GM18505 (cell line): ENCODE data around the gene RNF212.

Experiments
- ATAC-seq: cut with Tn5 transposase; IDR thresholded peaks from one replicate; pipeline ENCODE4 v1.9.1; 2021; ENCODE audit not compliant: unreplicated experiment
- POLR2A ChIP-seq: IDR thresholded peaks from 4 replicates; pipeline ENCODE4 v1.6.1; 2011; ENCODE audit warnings: borderline replicate concordance; ENCODE audit not compliant: insufficient read depth, insufficient read length; ENCODE audit errors: extremely low read depth

Gene RNF212, protein sequence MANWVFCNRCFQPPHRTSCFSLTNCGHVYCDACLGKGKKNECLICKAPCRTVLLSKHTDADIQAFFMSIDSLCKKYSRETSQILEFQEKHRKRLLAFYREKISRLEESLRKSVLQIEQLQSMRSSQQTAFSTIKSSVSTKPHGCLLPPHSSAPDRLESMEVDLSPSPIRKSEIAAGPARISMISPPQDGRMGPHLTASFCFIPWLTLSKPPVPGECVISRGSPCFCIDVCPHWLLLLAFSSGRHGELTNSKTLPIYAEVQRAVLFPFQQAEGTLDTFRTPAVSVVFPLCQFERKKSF

DNA sequence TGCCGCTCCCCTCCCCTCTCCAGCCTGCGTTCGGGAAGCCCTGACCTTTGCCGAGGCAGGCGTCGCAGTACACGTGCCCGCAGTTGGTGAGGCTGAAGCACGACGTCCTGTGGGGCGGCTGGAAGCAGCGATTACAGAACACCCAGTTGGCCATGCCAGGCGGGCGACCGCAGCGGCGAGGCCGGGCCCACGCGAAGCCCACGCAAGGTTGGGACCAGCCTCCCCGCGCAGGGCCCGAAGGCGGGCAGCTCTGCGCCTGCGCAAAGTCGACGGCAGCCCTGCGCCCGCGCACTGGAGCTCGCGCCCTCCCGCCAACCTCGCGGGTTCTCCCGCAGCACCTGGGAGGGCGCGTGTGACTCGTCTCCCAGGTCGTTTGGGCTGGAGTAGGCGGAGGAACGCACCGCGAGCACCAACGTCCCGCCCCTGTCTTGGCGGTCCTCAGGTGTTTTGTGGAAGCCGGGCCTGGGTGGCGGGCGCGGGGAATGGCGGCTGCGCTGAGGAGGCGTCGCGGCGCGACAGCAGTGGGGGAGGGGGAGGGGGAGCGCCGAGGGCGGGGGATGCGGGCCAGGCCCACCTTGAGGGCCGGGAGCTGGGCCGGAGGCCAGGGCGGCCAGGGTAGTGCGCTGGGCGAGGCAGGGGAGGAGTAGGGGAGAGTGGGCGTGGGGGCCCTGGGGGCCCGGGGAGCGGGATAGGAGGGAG lies at the start of gene RNF212:
Gene RNF212, minus strand, starts transcription at position 254 of the 699 bp plus-strand sequence. Its CDS starts 100 bp downstream, at position 154.
- no peak for ATAC-seq
- no peak for TF ChIP-seq POLR2A

DNA sequence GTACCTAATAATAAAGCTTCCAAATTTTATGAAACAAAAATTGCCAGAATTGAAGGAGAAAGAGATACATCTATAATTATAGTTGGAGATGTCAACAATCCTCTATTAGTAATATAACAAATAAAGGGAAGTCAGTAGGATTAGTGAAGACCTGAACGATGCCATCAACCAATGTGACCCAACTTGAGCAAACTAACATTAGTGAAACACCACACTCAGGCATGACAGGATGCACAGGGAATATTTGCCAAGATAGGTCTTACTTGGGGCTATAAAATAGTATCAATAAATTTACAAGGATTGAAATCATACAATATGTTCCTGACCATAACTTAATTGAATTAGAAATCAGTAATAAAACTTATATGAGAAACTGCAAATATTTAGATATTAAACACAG lies 47.0 kb upstream of the RNF212 start:
- no peak for ATAC-seq
- TF ChIP-seq POLR2A = no peak

DNA sequence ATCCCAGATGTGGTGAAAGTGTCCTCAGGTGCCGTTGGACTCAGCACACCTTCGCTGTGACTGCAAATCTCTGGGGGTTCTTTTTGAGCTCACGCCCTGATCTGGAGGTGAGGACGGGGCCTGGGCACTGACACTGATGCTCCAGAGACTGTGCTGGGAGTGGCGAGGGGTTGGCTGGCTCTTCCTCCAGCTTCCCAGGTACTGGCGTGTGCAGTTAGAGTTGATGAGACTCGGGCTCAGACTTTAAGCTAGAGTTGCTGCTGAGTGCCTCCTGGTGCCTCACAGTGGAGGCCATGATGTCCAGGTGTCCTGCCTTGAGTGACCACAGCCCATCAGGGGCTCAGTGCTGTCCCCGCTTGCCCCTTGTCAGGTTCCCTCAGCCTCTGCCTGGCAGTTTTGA lies 42.7 kb upstream of the RNF212 start:
- ATAC-seq = no peak
- TF ChIP-seq POLR2A = no peak

DNA sequence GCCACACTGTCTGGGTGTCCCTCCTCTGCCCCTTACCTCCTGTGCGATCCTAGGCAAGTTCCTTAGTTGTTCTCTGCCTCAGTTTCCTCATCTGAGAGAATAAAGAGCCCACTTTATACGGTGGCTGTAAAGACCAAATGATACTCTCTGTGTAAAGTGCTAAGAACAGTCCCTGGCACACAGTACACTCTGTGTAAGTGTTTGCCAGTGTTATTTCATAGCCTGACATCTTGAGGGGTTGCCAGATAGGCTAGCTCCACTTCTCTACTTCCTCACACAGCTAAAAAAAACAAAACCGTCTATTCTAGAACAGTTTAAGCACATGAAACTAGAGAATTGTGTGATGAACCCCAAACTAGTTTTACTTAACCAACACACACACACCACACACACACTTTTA lies 42.0 kb upstream of the RNF212 start:
- TF ChIP-seq POLR2A = no peak
- no peak for ATAC-seq

DNA sequence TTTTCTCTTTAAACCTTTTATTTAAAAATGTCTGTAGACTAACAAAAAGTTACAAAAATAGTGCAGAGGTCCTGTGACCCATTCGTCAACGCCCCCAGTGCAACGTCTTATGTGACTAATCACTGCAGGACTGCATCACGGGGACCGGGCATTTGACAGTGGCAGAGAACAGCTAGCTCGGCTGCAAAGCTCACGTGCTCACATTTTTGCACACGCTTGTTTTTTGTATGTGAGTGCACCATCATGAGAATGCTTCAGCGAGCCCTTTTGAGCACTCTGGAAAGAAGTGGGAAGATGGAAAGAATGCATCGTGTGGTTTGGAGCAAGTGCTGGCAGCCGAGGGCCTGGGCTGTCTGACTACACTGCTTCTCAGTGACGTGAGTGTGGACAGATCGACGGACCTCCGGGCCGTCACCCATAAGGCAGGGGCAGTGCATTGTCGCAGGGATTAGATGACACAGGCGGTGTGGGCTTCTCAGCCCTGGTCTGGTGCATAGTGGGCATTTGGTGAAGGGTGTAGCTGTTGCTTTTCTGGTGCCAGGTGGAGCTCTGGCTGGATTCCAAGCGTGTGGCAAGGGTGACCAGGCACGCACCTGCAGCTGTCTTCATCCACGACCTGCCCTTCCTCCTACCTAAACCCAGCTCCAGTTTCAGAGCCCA lies 41.3 kb upstream of the RNF212 start:
- ATAC-seq = no peak
- TF ChIP-seq POLR2A = no peak

DNA sequence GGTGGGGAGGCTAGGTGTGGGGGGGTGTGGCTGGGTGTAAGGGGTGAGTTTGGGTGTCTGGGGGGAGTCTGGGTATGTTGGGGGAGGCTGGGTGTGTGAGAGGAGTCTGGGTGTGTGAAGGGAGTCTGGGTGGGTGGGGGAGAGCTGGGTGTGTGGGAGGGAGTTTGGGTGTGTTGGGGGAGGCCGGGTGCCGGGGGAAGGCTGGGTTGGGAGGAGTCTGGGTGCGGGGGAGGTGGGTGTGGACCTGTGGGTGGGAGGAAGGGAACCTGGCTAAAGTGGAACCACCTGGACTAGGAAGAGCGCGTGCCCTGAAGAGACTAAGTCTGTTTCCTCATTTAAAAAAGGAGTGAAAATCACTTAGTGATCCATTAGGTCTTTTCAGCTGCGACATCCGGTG lies 40.8 kb upstream of the RNF212 start:
- TF ChIP-seq POLR2A = no peak
- ATAC-seq = no peak

DNA sequence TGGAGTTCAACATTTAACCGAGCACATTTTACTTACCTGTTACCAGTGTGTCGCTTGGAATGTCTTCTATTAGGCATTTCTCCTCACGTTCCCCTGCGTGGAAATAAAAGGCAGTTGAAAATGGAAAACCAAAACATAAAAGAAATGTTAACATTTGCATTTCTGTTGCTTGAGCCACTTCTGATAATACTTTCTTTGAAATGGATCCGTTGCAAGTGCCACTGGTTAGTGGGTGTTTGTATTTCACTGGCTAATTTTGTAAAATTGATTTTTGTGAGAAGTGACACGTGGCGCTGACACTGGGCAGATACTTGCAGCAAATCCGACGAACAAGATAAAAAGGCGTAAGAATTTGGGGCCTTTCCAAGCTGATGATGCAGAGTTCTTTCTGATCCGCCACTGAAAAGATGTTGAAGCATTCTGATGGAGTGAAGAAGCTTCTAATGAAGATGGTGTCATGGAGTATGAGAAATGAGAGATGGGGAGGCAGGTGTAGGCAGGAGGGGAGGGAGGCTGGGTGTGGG lies 40.3 kb upstream of the RNF212 start:
- TF ChIP-seq POLR2A = no peak
- ATAC-seq = no peak

DNA sequence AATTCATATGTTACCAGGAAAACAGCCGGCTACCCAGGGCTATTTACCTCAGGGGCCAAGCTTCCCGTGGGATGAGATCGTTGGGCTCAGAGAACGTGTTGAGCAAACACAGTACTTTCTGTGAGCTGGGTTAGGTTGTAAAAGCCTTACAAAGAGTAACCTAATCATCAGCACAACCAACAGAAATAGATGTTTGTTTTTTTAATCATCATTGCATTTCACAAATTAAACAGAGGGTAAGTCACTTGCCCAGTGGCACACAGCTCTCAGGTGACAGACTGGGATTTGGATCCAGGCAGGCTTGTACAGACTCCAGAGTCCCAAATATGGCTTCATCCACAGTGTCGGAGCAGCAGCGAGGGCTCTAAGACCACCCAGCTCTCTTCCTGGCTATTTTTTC lies 38.9 kb upstream of the RNF212 start:
- no peak for ATAC-seq
- no peak for TF ChIP-seq POLR2A

DNA sequence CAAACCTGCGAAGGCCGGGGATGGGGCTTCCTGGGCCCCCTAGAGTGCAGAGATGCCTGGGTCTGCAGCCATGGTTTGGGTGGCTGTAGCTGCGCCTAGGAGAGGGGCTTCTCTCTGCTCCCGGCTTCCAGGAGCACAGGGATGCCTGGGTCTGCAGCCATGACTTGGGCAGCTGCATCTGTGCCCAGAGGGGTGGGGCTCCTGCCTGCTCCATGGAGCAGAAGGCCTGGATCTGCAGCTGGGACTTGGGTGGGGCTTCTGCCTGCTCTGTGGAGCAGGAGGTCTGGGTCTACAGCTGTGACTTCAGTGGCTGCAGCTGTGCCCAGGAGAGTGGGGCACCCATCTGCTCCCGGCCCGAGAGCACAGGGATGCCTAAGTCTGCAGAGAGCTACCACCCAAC lies 38.2 kb upstream of the RNF212 start:
- no peak for ATAC-seq
- no peak for TF ChIP-seq POLR2A

DNA sequence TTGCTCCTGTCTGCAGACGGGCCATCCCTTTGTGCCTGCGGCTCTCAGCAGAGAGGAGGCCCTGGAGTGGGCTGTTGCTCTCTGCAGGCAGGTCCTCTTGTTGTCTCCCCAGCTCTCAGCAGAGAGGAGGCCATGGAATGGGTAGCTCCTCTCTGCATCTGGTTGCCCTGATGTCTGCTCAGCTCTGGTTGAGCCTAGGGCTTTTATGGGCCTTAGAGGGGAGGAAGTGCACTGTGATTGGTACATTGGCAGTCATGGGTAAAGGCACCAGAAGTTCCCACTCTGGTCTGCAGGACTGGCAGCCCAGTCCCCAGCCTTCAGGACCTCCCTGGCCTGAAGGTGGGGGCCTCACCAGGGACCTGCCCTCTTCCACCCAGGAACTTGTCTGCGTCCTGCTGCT lies 37.5 kb upstream of the RNF212 start:
- no peak for TF ChIP-seq POLR2A
- no peak for ATAC-seq

DNA sequence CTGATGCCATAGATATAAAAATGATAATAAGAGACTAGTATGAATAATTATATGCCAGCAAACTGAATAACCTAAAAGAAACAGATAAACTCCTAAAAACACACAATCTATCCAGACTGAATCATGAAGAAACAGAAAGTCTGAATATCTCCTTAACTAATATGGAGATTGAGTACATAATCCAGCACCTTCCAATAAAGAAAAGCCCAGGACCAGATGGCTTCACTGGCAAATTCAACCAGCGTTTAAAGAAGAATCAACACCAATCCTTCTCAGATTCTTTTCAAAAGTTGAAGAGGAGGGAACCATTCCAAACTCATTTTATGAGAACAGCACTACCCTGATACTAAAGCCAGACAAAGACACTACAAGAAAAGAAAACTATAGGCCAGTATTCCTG lies 26.5 kb upstream of the RNF212 start:
- ATAC-seq = no peak
- TF ChIP-seq POLR2A = no peak

DNA sequence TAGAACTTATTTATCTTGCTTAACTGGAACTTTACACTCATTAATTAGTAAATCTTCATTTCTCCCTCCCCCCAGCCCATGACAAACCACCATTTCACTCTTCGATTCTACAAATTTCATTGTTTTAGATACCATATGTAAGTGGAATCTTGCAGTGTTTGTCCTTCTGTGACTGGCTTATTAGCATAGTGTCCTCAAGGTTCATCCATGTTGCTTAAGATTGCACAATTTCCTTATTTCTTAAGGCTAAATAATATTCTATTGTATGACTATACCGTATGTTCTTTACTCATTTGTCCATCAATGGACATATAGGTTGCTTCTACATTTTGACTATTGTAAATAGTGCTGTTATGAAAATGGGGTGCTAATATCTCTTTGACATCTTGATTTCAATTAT lies 24.5 kb upstream of the RNF212 start:
- ATAC-seq = no peak
- no peak for TF ChIP-seq POLR2A

DNA sequence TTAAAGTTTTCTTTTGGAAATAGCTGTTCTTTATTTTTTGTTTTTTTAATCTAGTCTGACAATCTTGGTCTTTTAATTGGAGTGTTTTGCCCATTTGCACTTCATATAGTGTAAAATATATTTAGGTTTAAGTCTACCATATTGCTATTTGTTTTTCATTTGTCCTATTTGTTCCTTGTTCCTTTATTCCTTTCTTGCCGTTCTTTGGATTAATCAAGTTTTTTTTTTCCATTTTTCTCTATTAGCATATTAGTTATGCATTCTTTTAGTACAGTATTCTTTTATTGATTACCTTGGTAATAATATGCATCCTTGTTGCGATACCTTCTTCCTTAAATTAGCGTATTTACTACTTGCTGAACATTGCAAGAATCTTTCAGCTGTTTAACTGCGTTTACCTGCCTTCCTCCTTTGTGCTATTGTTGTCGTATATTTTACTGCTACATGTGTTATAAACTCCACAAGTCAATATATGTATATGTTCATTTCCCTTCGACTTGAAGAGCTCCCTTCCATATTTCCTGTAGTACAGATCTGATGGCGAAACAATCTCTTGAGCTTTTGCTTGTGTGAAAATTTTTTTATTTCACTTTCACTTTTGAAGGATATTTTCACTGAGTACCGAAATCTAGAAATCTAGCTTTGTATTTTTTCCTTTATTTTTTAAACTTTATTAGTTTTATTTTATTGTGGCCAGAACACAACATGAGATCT lies 23.9 kb upstream of the RNF212 start:
- TF ChIP-seq POLR2A = no peak
- ATAC-seq = no peak
